NCI-H82 (cell line): ENCODE data around the gene HIVEP3.
"Not testable (repeated sequence)": the region's sequence is repeated elsewhere in the genome, so short reads cannot be mapped to it uniquely, and the experiment has no call there.

ENCODE experiments used
- DNase-seq: peaks from one replicate; lab custom pipeline; 2025; lab: John Stamatoyannopoulos, UW

The HIVEP3 gene

GRCh38 chr1:41557751-41558455 is 360.8 kb downstream of the HIVEP3 start:
- no peak for DNase-seq

GRCh38 chr1:41554746-41555145 is 364.0 kb downstream of the HIVEP3 start:
- DNase-seq = not testable (repeated sequence)

- no peak for DNase-seq
Observed at GRCh38 chr1:41547781-41548560, 370.8 kb downstream of the HIVEP3 start.

GRCh38 chr1:41547336-41547735 is 371.4 kb downstream of the HIVEP3 start:
- no peak for DNase-seq

- DNase-seq = no peak
Observed at GRCh38 chr1:41546833-41547135, 371.9 kb downstream of the HIVEP3 start.

GRCh38 chr1:41545996-41546832 is 372.5 kb downstream of the HIVEP3 start:
- DNase-seq = no peak

- DNase-seq = no peak
Observed at GRCh38 chr1:41542196-41542930, 376.4 kb downstream of the HIVEP3 start.

- DNase-seq = no peak
Observed at GRCh38 chr1:41541592-41541952, 377.1 kb downstream of the HIVEP3 start.

GRCh38 chr1:41540886-41541591 is 377.7 kb downstream of the HIVEP3 start:
- no peak for DNase-seq

- DNase-seq = no peak
Observed at GRCh38 chr1:41539999-41540398, 378.7 kb downstream of the HIVEP3 start.

GRCh38 chr1:41539418-41539805 is 379.3 kb downstream of the HIVEP3 start:
- DNase-seq = no peak

GRCh38 chr1:41538741-41539417 is 379.8 kb downstream of the HIVEP3 start:
- no peak for DNase-seq

- no peak for DNase-seq
Observed at GRCh38 chr1:41537788-41538351, 380.9 kb downstream of the HIVEP3 start.

GRCh38 chr1:41537251-41537650 is 381.5 kb downstream of the HIVEP3 start:
- no peak for DNase-seq

GRCh38 chr1:41536361-41536802 is 382.3 kb downstream of the HIVEP3 start:
- no peak for DNase-seq

- DNase-seq = no peak
Observed at GRCh38 chr1:41535716-41536115, 383.0 kb downstream of the HIVEP3 start.

GRCh38 chr1:41535276-41535675 is 383.4 kb downstream of the HIVEP3 start:
- DNase-seq = no peak

- no peak for DNase-seq
Observed at GRCh38 chr1:41534181-41535076, 384.3 kb downstream of the HIVEP3 start.

- DNase-seq = no peak
Observed at GRCh38 chr1:41533731-41534080, 385.0 kb downstream of the HIVEP3 start.
